Frontal cortex (tissue), 4 donors: ENCODE data around the gene SH3PXD2A. TPM values are rescaled to one million over a fixed set of nuclear protein-coding genes. Genes with fewer than 3 reads are reported as not detected.
A peak's percentile ranks its signal among the peaks of the same experiment; 100 is the strongest.
"Not testable (repeated sequence)": the region's sequence is repeated elsewhere in the genome, so short reads cannot be mapped to it uniquely, and the experiment has no call there.

ENCODE experiments used
- DNase-seq, 2 donors: peaks; one replicate each; pipeline ENCODE4 v3.0.0; 2012; ENCODE audit warnings: low spot score in 2 of 2
- FAIRE-seq: peaks from 2 replicates; lab custom pipeline; 2012; peaks lifted over from hg19 to GRCh38; lab: Jason Lieb, UNC
- total RNA-seq: library from RNA; depleted of rRNA; stranded (reverse); fragments of >200 nt; gene quantifications from one replicate; pipeline ENCODE4 v1.2.3, GENCODE V29; 2014
- donor health status: control.
- donor health status: control.
- donor health status: control.

SH3PXD2A gene
- total RNA-seq, 1 donor from 2014 or later = 6.1 TPM

DNA sequence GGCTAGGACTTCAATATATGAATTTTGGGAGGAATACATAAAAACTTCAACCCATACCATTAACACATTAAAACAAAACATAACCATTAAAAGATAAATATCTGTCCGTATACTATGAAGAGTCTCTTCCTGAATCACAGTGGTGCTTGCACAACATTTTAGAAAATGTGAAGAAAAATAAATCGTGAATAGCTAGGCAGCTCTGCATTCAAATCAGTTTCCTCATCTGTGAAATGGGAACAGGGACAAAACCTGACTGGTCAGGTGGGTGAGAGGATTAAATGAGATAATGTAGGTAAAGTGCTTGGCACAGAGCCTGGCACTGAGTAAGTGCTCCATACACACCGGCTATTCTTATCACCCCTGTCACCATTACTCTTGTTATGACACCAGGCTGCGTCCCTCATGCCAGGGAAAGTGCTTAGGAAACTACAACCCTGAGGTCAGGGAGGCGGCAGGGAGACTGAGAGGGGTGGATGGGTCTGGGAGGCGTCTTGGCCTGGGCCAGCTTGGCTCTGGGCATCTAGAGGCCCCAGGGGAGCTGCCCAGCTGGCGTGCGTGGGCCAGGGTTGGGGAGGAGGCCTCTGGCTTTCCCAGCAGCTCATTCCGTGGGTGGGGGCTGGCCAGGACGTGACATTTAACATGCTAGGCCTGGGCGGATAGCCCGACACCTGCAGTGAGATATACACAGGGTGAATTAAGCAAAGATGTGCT lies 78.3 kb downstream of the SH3PXD2A start:
- FAIRE-seq (no peak), DNase-seq (no peak)

DNA sequence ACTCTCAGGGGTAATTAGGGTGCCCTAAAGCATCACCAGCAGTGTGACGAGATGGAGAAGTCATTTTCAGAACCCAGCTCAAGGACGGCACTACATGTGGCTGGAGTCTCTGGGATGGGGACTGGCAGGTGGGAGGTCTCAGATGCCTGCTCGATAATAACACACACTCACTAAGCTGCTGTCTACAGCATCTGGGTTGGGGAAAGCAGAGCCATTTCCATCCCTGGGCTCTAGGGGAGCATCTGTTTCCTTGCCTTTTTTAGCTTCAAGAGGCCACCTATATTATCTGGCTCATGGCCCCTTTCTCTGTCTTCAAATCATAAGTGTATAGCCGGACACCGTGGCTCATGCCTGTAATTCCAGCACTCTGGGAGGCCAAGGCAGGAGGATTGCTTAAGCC lies 79.6 kb downstream of the SH3PXD2A start:
- no peak for DNase-seq
- no peak for FAIRE-seq

- DNase-seq, FAIRE-seq: not testable (repeated sequence)
Observed at GRCh38 chr10:103772846-103773245, 82.5 kb downstream of the SH3PXD2A start.

DNA sequence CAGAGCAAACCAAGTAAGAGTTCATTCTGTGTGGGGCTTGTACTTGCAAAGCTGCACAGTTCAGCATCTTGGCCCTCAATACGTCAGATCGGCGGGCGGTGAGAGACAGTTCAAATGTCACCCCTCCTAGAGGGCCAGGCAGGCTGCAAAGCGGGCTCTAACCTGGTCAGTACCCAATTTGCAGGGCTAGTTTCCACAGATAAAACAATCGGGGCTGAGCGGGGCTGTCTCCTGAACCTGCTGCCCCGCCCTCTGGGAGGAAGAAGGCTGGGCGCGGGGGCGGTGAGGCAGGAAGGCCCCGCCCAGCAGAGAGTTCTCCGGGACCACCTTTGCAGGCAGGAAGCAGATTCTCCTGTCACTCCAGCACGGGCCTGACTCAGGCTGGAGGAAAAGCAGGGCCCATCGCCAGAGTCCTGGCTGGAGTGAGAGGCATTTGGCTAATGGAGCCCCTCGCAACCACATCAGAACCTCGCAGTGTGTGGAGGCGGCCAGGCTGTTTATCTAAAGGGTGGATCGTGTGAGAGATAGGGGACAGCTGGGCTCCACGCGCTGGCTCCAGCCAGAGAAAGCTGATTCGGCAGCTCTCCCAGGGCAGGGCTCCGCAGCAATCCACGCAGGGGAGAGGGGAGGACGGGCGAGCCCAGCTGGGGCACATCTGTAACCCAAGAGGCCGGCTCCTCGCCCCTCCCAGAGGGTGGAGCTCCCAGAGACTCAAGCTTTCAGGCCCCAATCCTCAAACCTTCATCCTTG lies 83.1 kb downstream of the SH3PXD2A start:
- no peak for FAIRE-seq
- peak; percentile 18 to 68 for DNase-seq

DNA sequence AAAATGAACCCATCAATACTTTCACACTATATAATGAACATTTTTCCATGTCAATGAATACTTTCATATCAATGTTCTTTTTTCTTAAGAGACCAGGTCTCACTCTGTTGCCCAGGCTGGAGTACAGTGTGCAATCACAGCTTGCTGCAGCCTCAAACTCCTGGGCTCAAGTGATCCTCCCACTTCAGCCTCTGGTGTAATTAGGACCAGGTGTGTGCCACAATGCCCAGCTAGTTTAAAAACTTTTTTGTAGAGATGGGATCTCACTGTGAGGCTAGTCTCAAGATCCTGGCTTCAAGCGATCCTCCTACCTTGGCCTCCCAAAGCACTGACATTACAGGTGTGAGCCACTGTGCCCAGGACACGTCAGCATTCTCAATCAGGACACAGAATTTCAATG lies 85.2 kb downstream of the SH3PXD2A start:
- FAIRE-seq (no peak), DNase-seq (no peak)

DNA sequence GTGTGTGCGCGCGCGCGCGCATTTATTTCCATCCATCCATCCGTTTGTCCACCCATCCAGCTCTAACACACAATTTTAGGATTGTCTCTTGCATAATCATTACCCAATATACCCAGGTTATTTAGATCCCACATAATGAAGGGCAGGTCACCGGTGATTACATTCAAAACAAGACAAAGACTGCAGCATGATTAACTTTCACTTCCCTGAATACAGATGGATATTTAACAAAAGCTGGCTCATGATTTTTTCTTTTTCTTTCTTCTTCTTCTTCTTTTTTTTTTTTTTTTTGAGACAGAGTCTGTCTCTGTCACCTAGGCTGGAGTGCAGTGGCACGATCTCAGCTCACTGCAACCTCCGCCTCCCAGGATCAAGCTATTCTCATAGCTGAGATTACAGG lies 86.2 kb downstream of the SH3PXD2A start:
- FAIRE-seq = no peak
- DNase-seq = no peak

GRCh38 chr10:103768345-103768744 lies 87.0 kb downstream of the SH3PXD2A start:
- no peak for FAIRE-seq

GRCh38 chr10:103767756-103768155 lies 87.6 kb downstream of the SH3PXD2A start:
- DNase-seq (no peak), FAIRE-seq (no peak)

More at GRCh38 chr10:103768345-103768744, 87.0 kb downstream of the SH3PXD2A start:
- DNase-seq = no peak

DNA sequence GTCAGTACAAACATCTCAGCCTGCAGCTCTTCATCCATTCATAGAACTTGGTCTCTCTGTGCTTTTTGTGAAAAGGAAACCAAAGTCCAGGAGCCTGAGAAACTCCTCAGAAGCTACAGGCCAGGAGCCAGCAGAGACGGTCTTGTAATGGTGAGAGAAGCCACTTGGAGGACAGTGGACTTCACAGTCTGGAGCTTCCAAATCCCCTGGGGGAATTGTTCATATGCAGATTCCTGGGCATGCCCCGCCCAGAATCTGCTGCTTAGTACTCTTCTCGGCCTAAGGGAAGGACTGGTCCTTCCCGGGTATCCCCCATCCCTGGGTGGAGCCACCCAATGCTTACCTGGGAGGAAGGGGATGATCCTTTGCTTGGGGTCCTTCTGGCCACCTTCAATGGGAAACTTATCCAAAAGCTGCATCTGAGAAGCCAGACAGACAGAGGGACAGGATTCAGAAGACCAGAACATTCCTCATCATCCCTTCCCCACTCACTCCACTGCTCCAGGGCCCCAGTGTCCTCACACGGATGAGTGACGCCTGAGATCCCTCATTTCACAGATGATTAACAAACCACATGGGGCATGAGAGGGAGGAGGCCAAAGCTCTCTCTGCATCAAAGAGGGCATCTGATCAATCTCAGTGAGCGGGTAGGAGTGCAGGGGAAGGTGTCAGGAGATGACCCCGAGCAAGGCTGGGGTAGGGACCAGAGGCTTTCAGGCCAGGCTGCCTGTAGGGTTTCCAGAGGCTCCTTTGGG lies 88.4 kb downstream of the SH3PXD2A start:
- FAIRE-seq (no peak), DNase-seq (no peak)

- no peak for FAIRE-seq
- no peak for DNase-seq
Observed at GRCh38 chr10:103765981-103766380, 89.4 kb downstream of the SH3PXD2A start.

DNA sequence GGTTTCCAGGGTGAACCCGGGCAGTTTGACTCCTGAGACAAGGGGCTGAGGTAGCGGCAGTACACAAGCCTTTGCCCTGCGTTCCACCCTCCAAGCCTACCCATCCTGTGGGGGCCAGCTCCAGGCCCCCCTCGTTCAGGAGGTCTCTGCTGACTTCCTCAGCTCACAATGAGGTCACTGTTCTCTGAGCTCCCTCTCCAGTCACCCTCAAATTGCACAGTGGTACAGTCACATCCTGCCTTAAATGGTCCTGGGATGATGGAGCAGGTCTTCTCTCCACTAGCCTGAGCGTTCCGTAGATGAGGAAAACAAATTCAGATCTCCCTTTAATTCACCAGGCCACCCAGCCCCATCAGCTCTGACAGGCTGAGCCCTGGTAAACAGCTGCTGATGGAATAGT lies 90.2 kb downstream of the SH3PXD2A start:
- no peak for FAIRE-seq
- no peak for DNase-seq

- DNase-seq (no peak), FAIRE-seq (no peak)
Observed at GRCh38 chr10:103764296-103765088, 90.9 kb downstream of the SH3PXD2A start.

- FAIRE-seq (no peak), DNase-seq (no peak)
Observed at GRCh38 chr10:103763374-103764202, 91.8 kb downstream of the SH3PXD2A start.

DNA sequence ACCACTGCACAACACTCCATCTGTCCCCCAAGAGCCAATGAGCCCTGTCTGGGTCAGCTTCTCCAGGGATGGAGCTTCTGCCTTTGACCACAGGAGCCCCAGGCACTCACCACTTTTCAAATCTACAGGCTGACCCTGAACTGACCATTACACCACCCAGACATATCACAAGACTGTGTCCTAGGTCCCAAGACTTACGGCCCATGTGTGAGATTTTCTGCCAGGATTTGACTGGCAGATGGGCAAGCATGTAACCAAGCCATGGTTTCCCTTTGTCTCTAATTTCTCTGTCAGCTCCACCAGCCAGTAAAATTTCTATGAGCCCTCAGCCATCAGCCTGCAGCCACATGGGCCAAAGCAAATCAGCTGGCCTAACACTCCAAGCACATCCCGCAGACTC lies 92.5 kb downstream of the SH3PXD2A start:
- DNase-seq (no peak), FAIRE-seq (no peak)

DNA sequence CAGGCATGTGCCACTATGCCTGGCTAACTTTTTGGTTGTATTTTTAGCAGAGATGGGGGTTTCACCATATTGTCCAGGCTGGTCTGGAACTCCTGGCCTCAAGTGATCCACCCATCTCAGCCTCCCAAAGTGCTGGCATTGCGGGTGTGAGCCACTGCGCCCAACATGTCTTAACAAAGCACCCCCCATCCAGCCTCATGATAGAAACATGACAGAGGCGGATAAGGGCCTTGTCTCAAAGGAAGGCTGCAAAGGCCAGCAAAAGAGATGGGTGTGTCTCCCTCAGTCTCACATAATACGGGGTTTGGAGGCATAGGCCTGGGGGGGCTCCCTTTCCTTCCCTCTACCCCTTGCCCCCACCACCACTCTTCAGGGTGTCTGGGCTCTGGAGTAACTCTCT lies 93.2 kb downstream of the SH3PXD2A start:
- DNase-seq (no peak), FAIRE-seq (no peak)

- FAIRE-seq = no peak
Observed at GRCh38 chr10:103761075-103761920, 94.1 kb downstream of the SH3PXD2A start.

DNA sequence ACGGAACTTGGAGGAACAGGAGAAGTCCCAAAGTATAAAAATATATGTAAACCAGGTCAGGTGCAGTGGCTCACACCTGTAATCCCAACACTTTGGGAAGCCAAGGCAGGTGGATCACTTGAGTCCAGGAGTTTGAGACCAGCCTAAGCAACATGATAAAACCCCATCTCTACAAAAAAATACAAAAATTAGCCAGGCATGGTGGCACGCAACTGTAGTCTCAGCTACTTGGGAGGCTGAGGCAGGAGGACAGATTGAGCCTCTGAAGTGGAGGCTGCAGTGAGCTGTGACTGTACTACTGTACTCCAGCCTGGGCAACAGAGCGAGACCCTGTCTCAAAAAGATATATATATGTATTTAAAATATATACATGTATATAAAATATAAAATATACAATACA lies 95.1 kb downstream of the SH3PXD2A start:
- not testable (repeated sequence) for FAIRE-seq, DNase-seq

More at GRCh38 chr10:103761075-103761920, 94.1 kb downstream of the SH3PXD2A start:
- no peak for DNase-seq
